HL-60 (cell line): ENCODE results near the gene ATP11A.

ENCODE experiments used
- DNase-seq, 2 experiments: peaks; one replicate each; pipeline ENCODE4 v3.0.0-alpha.2; 2010 to 2020; ENCODE audit warnings: low read depth in 1 of 2, low spot score in 1 of 2
- H3K27ac ChIP-seq: fragments of 250-450 bp; sonication (Bioruptor Pico); replicated peaks from 2 replicates; pipeline ENCODE4 v1.5.1; 2020; ENCODE audit warnings: mild to moderate bottlenecking, moderate library complexity
- H3K27me3 ChIP-seq: fragments of 250-450 bp; sonication (Bioruptor Pico); 2 replicates; pipeline ENCODE4 v1.5.1; 2021; ENCODE audit warnings: mild to moderate bottlenecking, moderate library complexity; ENCODE audit not compliant: insufficient read depth, poor library complexity, severe bottlenecking
- H3K4me3 ChIP-seq: replicated peaks from 2 replicates; pipeline ENCODE4 v1.5.1; 2011; ENCODE audit warnings: mild to moderate bottlenecking, control low read depth, low read length; ENCODE audit not compliant: insufficient read depth
- CTCF ChIP-seq: IDR thresholded peaks from one replicate; pipeline ENCODE4 v1.5.1; 2011; ENCODE audit warnings: low read length, control low read depth, inconsistent platforms; ENCODE audit not compliant: insufficient read depth
- GABPA ChIP-seq: IDR thresholded peaks from 2 replicates; pipeline ENCODE4 v1.6.1; 2012; ENCODE audit warnings: low read depth
- POLR2AphosphoS5 ChIP-seq: IDR thresholded peaks from 2 replicates; pipeline ENCODE4 v1.6.1; 2012; ENCODE audit warnings: low read depth
- SPI1 ChIP-seq: IDR thresholded peaks from 2 replicates; pipeline ENCODE4 v1.6.1; 2012; ENCODE audit warnings: low read depth, mild to moderate bottlenecking, borderline replicate concordance
- TF ChIP-seq, protein P1 (sequence below): IDR thresholded peaks from 2 replicates; pipeline ENCODE4 v1.6.1; 2012; ENCODE audit warnings: low read depth; ENCODE audit not compliant: insufficient replicate concordance

Gene ATP11A

DNA sequence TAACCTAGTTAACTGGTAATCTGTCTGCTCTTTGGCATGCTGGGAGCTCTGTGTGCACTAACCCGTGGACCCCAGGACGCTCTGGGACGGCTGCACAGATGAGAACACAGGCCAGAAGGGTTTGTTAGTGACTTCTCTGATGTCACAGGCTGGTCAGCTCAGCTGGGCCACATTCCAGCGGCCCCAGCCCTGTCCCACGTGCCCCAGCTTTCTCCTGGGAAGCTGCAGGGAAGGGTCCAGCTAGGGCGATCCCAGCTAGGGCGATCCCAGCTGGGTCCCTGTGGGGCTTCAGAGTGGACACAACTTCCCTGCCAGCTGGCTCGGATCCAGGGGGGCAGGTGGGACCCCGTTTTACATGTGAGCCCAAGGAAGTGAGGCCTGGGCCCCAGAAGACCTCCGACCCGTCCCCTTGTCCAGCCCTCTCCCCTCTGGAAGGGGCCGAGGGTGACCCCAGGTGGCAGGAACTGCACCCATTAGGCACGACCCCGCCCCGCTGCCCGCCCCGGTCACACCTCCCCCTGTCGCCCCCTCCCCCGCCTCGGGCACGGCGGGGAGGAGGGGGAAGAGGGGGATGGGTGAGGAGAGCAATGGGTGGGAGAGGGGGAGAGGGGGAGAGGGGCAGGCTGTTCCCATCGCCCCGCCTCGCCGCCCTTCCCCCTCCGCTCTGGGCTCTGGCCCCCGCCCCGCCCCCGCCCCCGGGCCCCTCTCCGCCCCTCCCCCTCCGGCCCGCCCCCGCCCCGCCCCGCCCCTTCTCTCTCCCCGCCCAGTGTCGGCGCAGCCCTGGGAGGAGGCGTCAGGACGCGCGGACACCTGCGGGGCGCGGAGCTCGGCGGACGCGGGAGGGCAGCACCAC is 204.0 kb downstream of the ATP11A start:
- no peak overlapping the region for H3K27ac ChIP-seq
- peak overlapping the region; percentile 30 for H3K4me3 ChIP-seq
- DNase-seq, result peak in 1 of 2 experiments; percentile 24
- TF ChIP-seq POLR2AphosphoS5 (no peak), GABPA (no peak), CTCF (no peak), SPI1 (no peak)
- TF ChIP-seq, protein P1, sequence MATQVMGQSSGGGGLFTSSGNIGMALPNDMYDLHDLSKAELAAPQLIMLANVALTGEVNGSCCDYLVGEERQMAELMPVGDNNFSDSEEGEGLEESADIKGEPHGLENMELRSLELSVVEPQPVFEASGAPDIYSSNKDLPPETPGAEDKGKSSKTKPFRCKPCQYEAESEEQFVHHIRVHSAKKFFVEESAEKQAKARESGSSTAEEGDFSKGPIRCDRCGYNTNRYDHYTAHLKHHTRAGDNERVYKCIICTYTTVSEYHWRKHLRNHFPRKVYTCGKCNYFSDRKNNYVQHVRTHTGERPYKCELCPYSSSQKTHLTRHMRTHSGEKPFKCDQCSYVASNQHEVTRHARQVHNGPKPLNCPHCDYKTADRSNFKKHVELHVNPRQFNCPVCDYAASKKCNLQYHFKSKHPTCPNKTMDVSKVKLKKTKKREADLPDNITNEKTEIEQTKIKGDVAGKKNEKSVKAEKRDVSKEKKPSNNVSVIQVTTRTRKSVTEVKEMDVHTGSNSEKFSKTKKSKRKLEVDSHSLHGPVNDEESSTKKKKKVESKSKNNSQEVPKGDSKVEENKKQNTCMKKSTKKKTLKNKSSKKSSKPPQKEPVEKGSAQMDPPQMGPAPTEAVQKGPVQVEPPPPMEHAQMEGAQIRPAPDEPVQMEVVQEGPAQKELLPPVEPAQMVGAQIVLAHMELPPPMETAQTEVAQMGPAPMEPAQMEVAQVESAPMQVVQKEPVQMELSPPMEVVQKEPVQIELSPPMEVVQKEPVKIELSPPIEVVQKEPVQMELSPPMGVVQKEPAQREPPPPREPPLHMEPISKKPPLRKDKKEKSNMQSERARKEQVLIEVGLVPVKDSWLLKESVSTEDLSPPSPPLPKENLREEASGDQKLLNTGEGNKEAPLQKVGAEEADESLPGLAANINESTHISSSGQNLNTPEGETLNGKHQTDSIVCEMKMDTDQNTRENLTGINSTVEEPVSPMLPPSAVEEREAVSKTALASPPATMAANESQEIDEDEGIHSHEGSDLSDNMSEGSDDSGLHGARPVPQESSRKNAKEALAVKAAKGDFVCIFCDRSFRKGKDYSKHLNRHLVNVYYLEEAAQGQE, result no peak
- peaks cover 32% of the 10 kb centered on the region for H3K27me3 ChIP-seq

- no peak for DNase-seq
- Histone ChIP-seq H3K27me3 (peaks cover 37% of the 10 kb centered on the region), H3K4me3 (peak overlapping the region; percentile 18; the same call in 1 of the 2 replicates), H3K27ac (no peak overlapping the region)
- no peak for TF ChIP-seq CTCF
- no peak for TF ChIP-seq GABPA
- TF ChIP-seq, protein P1, result no peak
- no peak for TF ChIP-seq SPI1
- no peak for TF ChIP-seq POLR2AphosphoS5
These were observed 204.5 kb downstream of the ATP11A start for GRCh38 chr13:112894423-112894672.

- Histone ChIP-seq H3K4me3 (peak overlapping the region; percentile 18; the same call in 1 of the 2 replicates), H3K27ac (no peak overlapping the region), H3K27me3 (peaks cover 38% of the 10 kb centered on the region)
- TF ChIP-seq CTCF, result no peak
- TF ChIP-seq GABPA, result no peak
- TF ChIP-seq, protein P1, result no peak
- TF ChIP-seq POLR2AphosphoS5, result no peak
- TF ChIP-seq SPI1, result no peak
- DNase-seq, result no peak
These were observed 205.0 kb downstream of the ATP11A start for GRCh38 chr13:112894673-112895481.
